HepG2 (cell line): Measurements from ENCODE around the gene PCBP4. TPM values are rescaled to one million over a fixed set of nuclear protein-coding genes. Genes with fewer than 3 reads are reported as not detected.

ENCODE experiments used
- BHLHE40 ChIP-seq: IDR thresholded peaks from 2 replicates; pipeline ENCODE4 v1.6.1; 2011; ENCODE audit warnings: low read length, improper control_type of control experiment
- CREM ChIP-seq, 2 experiments: sonication (generic) in 1 of 2; formaldehyde crosslinking in 1 of 2; IDR thresholded peaks; 2 replicates each; pipeline versions ENCODE4 v1.4.0 to v1.6.1; 2016 to 2020; ENCODE audit warnings: antibody characterized with exemption in 1 of 2, mild to moderate bottlenecking in 1 of 2, missing genetic modification reagents in 1 of 2
- CSRNP2 ChIP-seq: sonication (generic); formaldehyde crosslinking; conservative IDR thresholded peaks from 2 replicates; pipeline ENCODE4 v1.8.0; 2022; ENCODE audit warnings: low read depth, missing genetic modification reagents
- GATAD1 ChIP-seq: IDR thresholded peaks from 2 replicates; pipeline ENCODE4 v1.6.1; 2016; ENCODE audit warnings: missing genetic modification reagents, missing compliant biosample characterization
- IKZF1 ChIP-seq: fragments of 450-650 bp; IDR thresholded peaks from 2 replicates; pipeline ENCODE4 v1.7.1; 2016
- KDM3A ChIP-seq: IDR thresholded peaks from 2 replicates; pipeline ENCODE4 v1.6.1; 2018; ENCODE audit warnings: low read depth, missing compliant biosample characterization
- PCBP2 ChIP-seq: fragments of 200-400 bp; formaldehyde crosslinking; optimal IDR thresholded peaks from 2 replicates; pipeline ENCODE3; 2018; ENCODE audit warnings: low read length, low read depth; ENCODE audit not compliant: poor library complexity, severe bottlenecking
- RCOR2 ChIP-seq: IDR thresholded peaks from 2 replicates; pipeline ENCODE4 v1.6.1; 2016; ENCODE audit warnings: missing biosample characterization, missing genetic modification reagents
- TCF7L2 ChIP-seq: IDR thresholded peaks from 2 replicates; pipeline ENCODE4 v1.6.1; 2011; ENCODE audit warnings: mild to moderate bottlenecking, low read depth, low read length, moderate library complexity
- YY1 ChIP-seq: IDR thresholded peaks from 2 replicates; pipeline ENCODE4 v1.6.1; 2011; ENCODE audit warnings: low read length, low read depth, moderate library complexity, mild to moderate bottlenecking; ENCODE audit not compliant: insufficient read depth, insufficient replicate concordance
- ZGPAT ChIP-seq: IDR thresholded peaks from 2 replicates; pipeline ENCODE4 v1.6.1; 2016; ENCODE audit warnings: mild to moderate bottlenecking
- ZKSCAN8 ChIP-seq: IDR thresholded peaks from 2 replicates; pipeline ENCODE4 v1.6.1; 2016; ENCODE audit warnings: borderline replicate concordance, missing genetic modification reagents, missing compliant biosample characterization
- ZNF335 ChIP-seq: sonication (generic); formaldehyde crosslinking; IDR thresholded peaks from 2 replicates; pipeline ENCODE4 v1.4.0; 2020; ENCODE audit warnings: missing genetic modification reagents
- ZNF460 ChIP-seq: sonication (generic); formaldehyde crosslinking; IDR thresholded peaks from 2 replicates; pipeline ENCODE4 v1.5.1; 2020; ENCODE audit warnings: missing genetic modification reagents, mild to moderate bottlenecking, borderline replicate concordance
- ZNF530 ChIP-seq: sonication (generic); formaldehyde crosslinking; IDR thresholded peaks from 2 replicates; pipeline ENCODE4 v1.5.0; 2020; ENCODE audit warnings: low read depth, mild to moderate bottlenecking, missing genetic modification reagents
- ZNF780A ChIP-seq: sonication (generic); formaldehyde crosslinking; IDR thresholded peaks from 2 replicates; pipeline ENCODE4 v1.8.0; 2022; ENCODE audit warnings: mild to moderate bottlenecking, missing genetic modification reagents, moderate library complexity
- ZNF816 ChIP-seq: sonication (generic); formaldehyde crosslinking; IDR thresholded peaks from 2 replicates; pipeline ENCODE4 v1.8.0; 2022; ENCODE audit warnings: missing genetic modification reagents, mild to moderate bottlenecking, borderline replicate concordance
- ZSCAN31 ChIP-seq: sonication (generic); formaldehyde crosslinking; IDR thresholded peaks from 2 replicates; pipeline ENCODE4 v1.5.0; 2020; ENCODE audit warnings: low read depth, mild to moderate bottlenecking, missing genetic modification reagents
- polyA plus RNA-seq, 8 experiments: library from polyadenylated mRNA; depleted of rRNA in 3 of 8; stranded (reverse) in 7 of 8; unstranded in 1 of 8; fragments of >200 nt; fragmentation: Illumina TruSeq in 4 of 8; extraction: Trizol in 4 of 8; gene quantifications; 2 replicates each; pipeline versions ENCODE4 v1.2.1 to v1.2.3, GENCODE V29; 2011 to 2016; ENCODE audit warnings: low read depth in 4 of 8, missing spikeins in 1 of 8, mixed read lengths in 1 of 8; ENCODE audit not compliant: insufficient read depth in 1 of 8
- total RNA-seq, 5 experiments: library from RNA; depleted of rRNA; stranded (reverse); fragments of >200 nt; fragmentation: Illumina TruSeq; extraction: Trizol; gene quantifications; 2 replicates each; pipeline ENCODE4 v1.2.3, GENCODE V29; 2016; ENCODE audit warnings: low read depth in 1 of 5
- TF ChIP-seq, protein P1 (sequence below): sonication (generic); formaldehyde crosslinking; IDR thresholded peaks from 2 replicates; pipeline ENCODE4 v1.5.0; 2020; ENCODE audit warnings: mild to moderate bottlenecking, missing genetic modification reagents
- TF ChIP-seq, protein P2 (sequence below): sonication (generic); formaldehyde crosslinking; IDR thresholded peaks from 2 replicates; pipeline ENCODE4 v1.4.0; 2020; ENCODE audit warnings: missing genetic modification reagents, borderline replicate concordance

PCBP4 gene
- total and polyA plus RNA-seq, 2 of the 13 experiments (the other 11 are each of a cell fraction or from before 2014, with no cell fraction given): 36.8 to 51.3 TPM

DNA sequence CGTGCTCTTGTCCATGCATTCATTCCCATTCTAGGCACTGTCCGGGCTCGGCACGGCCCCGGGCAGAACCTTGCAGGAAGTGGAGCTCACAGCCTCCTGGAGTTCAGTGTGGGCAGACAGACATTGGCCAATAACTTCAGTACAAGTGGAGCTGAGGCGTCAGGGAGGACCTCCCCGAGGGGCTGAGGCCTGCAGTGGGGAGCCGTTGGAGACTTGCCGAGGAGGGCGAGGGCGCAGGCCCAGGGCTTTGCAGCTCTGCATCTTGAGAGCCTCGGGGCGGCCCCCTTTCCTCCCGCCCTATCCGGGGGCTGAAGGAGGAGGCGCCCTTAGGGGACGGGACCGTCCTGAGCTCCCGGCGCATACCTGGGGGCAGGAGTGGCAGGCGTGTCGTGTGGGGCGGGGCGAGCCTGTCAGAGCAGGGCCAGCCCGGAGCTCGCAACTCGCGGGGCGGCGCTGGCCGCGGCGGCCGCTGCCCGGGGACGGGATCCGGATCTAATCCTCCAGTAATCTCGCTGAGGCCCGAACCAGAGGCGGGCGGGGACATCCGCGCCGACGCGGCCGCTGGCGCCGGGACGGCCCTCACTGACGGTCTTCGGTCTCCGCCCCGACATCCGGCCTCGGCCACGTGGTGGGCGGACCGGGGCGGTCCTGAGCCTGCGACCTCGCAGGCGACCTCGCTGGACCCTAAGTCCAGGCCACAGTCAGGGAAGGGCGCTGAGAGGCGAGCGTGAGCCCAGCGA, 15.8 kb upstream of the PCBP4 start, which contains the start of gene ACY1 (continued):
- TF ChIP-seq, protein P1, sequence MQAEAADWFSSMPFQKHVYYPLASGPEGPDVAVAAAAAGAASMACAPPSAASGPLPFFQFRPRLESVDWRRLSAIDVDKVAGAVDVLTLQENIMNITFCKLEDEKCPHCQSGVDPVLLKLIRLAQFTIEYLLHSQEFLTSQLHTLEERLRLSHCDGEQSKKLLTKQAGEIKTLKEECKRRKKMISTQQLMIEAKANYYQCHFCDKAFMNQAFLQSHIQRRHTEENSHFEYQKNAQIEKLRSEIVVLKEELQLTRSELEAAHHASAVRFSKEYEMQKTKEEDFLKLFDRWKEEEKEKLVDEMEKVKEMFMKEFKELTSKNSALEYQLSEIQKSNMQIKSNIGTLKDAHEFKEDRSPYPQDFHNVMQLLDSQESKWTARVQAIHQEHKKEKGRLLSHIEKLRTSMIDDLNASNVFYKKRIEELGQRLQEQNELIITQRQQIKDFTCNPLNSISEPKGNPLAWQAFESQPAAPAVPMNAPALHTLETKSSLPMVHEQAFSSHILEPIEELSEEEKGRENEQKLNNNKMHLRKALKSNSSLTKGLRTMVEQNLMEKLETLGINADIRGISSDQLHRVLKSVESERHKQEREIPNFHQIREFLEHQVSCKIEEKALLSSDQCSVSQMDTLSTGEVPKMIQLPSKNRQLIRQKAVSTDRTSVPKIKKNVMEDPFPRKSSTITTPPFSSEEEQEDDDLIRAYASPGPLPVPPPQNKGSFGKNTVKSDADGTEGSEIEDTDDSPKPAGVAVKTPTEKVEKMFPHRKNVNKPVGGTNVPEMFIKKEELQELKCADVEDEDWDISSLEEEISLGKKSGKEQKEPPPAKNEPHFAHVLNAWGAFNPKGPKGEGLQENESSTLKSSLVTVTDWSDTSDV (CRISPR knock-in tag): peak; percentile 61; the same call in 1 of the 2 replicates
- no peak for TF ChIP-seq PCBP2
- TF ChIP-seq RCOR2: 0 out of 2 replicates have a peak, but pooled peaks have one; percentile 52
- TF ChIP-seq TCF7L2: no peak
- peak; percentile 44; the same call in 1 of the 2 replicates for TF ChIP-seq KDM3A (CRISPR knock-in tag)
- TF ChIP-seq ZSCAN31 (CRISPR knock-in tag): peak; percentile 97; the same call in 1 of the 2 replicates
- TF ChIP-seq ZNF530 (CRISPR knock-in tag): no peak
- TF ChIP-seq ZGPAT: peak; percentile 93; the same call in 1 of the 2 replicates
- TF ChIP-seq CREM (IDR thresholded peaks at IDR 0.05): 0 out of 2 replicates have a peak, but pooled peaks have one; percentile 10
- no peak for TF ChIP-seq CREM (CRISPR knock-in tag; IDR thresholded peaks at IDR 0.05)
- no peak for TF ChIP-seq IKZF1
- TF ChIP-seq ZNF335 (CRISPR knock-in tag): peak; percentile 52; the same call in 1 of the 2 replicates
- no peak; the same call in 1 of the 2 replicates for TF ChIP-seq ZNF780A (CRISPR knock-in tag)
- peak; percentile 78 for TF ChIP-seq GATAD1 (CRISPR knock-in tag)
- 0 out of 2 replicates have a peak, but pooled peaks have one; percentile 11 for TF ChIP-seq CSRNP2 (CRISPR knock-in tag)
- TF ChIP-seq ZKSCAN8: peak; percentile 79; the same call in 1 of the 2 replicates
- no peak; the same call in 1 of the 2 replicates for TF ChIP-seq ZNF460
- peak; percentile 78; the same call in 1 of the 2 replicates for TF ChIP-seq ZNF816 (CRISPR knock-in tag)
- peak; percentile 68 for TF ChIP-seq YY1
- TF ChIP-seq, protein P2, sequence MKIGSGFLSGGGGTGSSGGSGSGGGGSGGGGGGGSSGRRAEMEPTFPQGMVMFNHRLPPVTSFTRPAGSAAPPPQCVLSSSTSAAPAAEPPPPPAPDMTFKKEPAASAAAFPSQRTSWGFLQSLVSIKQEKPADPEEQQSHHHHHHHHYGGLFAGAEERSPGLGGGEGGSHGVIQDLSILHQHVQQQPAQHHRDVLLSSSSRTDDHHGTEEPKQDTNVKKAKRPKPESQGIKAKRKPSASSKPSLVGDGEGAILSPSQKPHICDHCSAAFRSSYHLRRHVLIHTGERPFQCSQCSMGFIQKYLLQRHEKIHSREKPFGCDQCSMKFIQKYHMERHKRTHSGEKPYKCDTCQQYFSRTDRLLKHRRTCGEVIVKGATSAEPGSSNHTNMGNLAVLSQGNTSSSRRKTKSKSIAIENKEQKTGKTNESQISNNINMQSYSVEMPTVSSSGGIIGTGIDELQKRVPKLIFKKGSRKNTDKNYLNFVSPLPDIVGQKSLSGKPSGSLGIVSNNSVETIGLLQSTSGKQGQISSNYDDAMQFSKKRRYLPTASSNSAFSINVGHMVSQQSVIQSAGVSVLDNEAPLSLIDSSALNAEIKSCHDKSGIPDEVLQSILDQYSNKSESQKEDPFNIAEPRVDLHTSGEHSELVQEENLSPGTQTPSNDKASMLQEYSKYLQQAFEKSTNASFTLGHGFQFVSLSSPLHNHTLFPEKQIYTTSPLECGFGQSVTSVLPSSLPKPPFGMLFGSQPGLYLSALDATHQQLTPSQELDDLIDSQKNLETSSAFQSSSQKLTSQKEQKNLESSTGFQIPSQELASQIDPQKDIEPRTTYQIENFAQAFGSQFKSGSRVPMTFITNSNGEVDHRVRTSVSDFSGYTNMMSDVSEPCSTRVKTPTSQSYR (CRISPR knock-in tag): peak; percentile 34; the same call in 1 of the 2 replicates
- TF ChIP-seq BHLHE40: peak; percentile 39; the same call in 1 of the 2 replicates
